ENCODE results near the gene OR10K1.
"Not testable (repeated sequence)": the region's sequence is repeated elsewhere in the genome, so short reads cannot be mapped to it uniquely, and the experiment has no call there.

Gene OR10K1, protein sequence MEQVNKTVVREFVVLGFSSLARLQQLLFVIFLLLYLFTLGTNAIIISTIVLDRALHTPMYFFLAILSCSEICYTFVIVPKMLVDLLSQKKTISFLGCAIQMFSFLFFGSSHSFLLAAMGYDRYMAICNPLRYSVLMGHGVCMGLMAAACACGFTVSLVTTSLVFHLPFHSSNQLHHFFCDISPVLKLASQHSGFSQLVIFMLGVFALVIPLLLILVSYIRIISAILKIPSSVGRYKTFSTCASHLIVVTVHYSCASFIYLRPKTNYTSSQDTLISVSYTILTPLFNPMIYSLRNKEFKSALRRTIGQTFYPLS

DNA sequence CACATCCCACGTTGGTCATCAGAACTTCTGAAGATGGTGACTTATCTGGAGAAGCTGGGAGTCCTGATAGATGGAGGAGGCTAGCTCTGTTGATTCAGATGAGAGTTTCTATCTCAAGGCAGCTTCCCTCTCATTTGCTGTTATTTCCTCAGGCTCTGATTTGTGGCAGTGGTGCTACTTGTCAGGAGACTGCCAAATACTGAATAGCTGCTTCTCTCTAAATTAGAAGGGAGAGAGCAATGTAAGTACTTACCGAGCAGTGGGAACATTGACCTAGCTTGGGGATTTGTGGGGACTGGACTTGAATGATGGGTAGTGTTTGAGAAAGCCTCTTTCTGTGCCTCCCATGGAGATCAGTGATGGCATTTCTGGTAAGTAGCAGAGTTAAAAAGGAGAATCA lies at the start of gene OR10K1:
OR10K1 (plus strand) TSS at position 301 of the 400 bp plus-strand sequence. CDS start 3,728 bp downstream, outside the sequence.
- DNase-seq = no peak

DNA sequence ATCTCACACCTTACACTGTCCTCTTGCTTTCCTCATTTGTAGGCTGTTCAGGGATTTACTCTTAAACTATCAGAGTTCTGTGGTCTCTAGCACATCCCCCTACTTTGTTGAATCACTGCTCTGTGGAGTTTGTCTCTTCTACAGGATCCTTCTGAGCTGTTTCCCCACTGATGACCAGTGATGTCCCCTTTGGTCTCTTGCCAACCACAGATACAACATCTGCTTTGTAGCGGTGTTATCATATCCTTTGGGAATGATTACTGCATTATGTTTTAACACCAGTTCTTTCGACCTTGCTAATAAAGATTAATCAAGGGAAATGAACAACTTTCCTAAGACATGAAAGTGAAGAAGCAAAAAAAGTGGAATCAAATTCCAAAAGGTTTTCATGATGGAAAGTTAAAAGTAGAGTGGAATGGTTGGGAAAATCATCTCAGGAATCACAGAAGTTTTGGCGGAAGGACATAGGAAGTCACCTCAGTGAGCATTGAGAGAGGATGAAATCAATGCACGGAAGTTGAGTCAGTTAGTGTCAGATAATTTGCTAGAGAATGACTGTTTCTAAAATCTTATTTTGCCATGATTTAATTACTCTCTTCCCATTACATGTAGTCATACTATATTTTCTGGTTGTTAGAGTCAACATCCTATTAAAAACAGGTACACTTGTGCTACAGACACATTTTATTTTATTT lies 46.8 kb upstream of the OR10K1 start:
- DNase-seq = no peak

GRCh38 chr1:158417586-158417985 lies 44.0 kb upstream of the OR10K1 start:
- DNase-seq = no peak

DNA sequence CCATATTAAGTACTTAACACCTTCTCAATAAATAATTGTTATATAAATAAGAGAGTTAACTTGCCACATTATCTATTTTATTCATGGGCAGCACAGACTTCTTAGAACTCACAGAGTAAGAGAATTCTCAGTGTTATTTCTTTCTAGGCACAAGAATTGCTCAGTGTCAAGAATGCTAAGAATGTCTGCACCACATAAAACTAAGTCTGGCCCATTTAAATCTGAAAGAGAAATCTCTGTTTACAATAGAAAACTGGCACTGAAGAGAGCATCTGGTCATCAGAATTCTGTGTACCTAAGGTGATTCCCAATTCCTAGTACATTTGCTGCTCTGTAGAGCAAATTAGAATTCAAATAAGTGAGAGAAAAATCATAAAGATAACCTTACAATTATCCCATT lies 39.4 kb upstream of the OR10K1 start:
- DNase-seq = no peak

- DNase-seq = no peak
Measured at GRCh38 chr1:158425027-158425426, 36.6 kb upstream of the OR10K1 start.

DNA sequence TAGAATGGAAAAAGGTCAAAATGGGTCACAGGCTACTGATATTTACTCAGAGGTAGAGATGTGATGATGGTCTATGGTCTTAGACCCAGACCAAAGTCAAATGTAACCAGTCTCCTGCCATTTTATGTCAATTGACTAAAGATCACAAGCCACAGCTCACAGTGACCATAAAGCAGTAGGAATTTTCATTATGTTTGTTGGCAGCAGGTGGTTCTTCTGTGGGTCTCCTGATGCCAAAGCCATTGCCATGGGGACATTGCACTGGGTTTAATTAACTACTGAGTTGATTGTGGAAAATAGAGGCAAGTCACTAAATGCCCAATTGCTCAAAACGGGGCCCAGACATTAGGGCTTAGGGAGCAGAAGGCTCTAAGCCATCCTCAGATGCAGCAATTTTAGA lies 35.5 kb upstream of the OR10K1 start, which contains the start of gene OR10K2:
OR10K2 (minus strand) TSS at position 101 of the 400 bp plus-strand sequence. CDS start 5,371 bp downstream, outside the sequence.
- DNase-seq = no peak

GRCh38 chr1:158430163-158430562 lies 31.5 kb upstream of the OR10K1 start:
- DNase-seq = not testable (repeated sequence)

GRCh38 chr1:158434741-158435140 lies 26.9 kb upstream of the OR10K1 start:
- no peak for DNase-seq

GRCh38 chr1:158445376-158445775 lies 16.3 kb upstream of the OR10K1 start:
- DNase-seq = no peak

GRCh38 chr1:158454537-158454936 lies 7.1 kb upstream of the OR10K1 start:
- no peak for DNase-seq

- no peak for DNase-seq
Measured at GRCh38 chr1:158457246-158457645, 4.4 kb upstream of the OR10K1 start.

DNA sequence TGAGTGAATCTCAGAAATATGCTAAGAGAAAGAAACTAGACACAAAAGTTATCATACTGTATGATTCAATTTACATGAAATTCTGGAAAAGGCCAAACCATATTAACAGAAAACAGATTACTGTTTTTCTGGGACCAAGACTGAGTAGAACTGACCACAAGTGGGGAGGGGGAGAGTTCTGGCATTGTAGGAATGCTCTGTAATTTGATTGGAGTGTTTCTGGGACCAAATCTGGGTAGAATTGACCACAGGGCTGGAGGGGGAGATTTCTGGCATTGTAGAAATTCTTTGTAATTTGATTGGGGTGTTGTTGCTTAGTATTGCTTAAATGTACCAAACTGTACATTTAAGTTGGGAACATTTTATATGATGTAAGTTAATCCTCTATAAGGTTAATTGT lies 3.4 kb upstream of the OR10K1 start:
- DNase-seq = no peak

GRCh38 chr1:158471920-158472319 lies 10.3 kb downstream of the OR10K1 start, which contains the start of gene OR10R2:
Gene OR10R2, plus strand, starts transcription at chr1:158472220. Its CDS starts 106 bp downstream, at chr1:158472326.
- DNase-seq = no peak

- no peak for DNase-seq
Measured at GRCh38 chr1:158485455-158485854, 23.8 kb downstream of the OR10K1 start.

- no peak for DNase-seq
Measured at GRCh38 chr1:158491316-158491715, 29.7 kb downstream of the OR10K1 start.

- DNase-seq = no peak
Measured at GRCh38 chr1:158493054-158493453, 31.4 kb downstream of the OR10K1 start.

GRCh38 chr1:158494796-158495195 lies 33.2 kb downstream of the OR10K1 start:
- DNase-seq = no peak

- no peak for DNase-seq
Measured at GRCh38 chr1:158496374-158496773, 34.7 kb downstream of the OR10K1 start.

GRCh38 chr1:158506369-158506987 lies 44.8 kb downstream of the OR10K1 start:
- no peak for DNase-seq

DNA sequence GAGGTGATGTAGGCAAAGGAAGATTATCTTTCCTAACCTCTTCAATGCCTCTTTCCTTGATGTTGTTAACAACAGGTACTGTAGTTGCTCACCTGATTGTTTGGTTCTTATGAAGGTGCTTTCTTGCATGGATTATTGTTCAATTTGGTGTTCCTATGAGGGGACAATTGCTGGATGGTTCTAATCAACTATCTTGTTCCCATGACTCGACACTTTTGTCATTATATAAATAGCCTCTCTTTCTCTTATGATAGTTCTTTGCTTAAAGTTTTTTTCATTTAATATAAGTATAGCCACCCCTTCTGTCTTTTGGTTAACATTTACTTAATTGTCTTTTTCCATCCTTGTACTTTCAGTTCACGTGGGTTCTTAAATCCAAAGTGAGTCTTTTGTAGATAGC lies 45.9 kb downstream of the OR10K1 start:
- DNase-seq = no peak

DNA sequence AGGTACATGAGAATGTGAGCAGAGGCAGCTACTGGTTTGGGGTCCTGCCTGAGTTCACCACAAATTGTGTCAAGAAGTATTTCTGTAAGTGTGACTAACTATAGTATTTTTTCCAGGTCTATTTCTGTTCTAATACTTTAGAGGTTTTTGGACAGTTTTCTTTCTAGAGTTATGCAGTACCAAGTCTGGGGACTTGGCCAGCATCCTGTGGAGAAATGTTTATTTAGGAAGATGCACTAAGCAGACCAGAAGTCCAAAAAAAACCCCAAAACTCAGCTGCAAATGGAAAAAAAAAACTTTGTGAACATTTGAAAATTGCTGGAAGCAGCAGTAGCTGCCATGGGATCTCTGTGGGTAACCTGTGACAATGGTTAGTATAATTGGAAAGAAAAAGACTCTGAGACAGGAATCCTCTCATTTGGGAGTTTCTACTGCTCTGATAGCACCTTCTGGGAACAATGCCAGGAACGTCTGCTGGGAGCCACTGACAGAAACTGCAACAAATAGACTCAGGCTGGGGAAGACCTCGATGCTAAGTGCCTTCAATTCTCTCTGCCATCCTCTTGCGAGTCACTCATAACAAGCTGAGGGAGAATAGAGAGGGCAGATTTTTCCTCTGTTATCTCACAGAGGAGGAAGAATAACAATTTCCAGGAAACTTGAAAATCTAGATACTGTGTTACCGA lies 48.0 kb downstream of the OR10K1 start:
- no peak for DNase-seq

GRCh38 chr1:158516966-158517365 lies 55.3 kb downstream of the OR10K1 start:
- no peak for DNase-seq

Data from cortex of kidney (tissue), 1 donor.